ENCODE data around the gene CDKAL1. TPM values are rescaled to one million over a fixed set of nuclear protein-coding genes. Genes with fewer than 3 reads are reported as not detected.

The CDKAL1 gene
- total RNA-seq, 4 donors from 2014 or later: 13.5 to 21.2 (median 17.3) TPM

- no peak overlapping the region for H3K4me3 ChIP-seq
- no peak overlapping the region for H3K27ac ChIP-seq
- 88 to 90% methylated on average over 3 of the region's 3 CpGs for WGBS, 2 donors
- no peaks in the 10 kb centered on the region for H3K27me3 ChIP-seq
- DNase-seq (ENCODE audit: low spot score in 2 of 2): no peak
- peaks cover 0 to 5% (median 0%) of the 10 kb centered on the region in 3 donors for H3K36me3 ChIP-seq
- TF ChIP-seq, protein P1, sequence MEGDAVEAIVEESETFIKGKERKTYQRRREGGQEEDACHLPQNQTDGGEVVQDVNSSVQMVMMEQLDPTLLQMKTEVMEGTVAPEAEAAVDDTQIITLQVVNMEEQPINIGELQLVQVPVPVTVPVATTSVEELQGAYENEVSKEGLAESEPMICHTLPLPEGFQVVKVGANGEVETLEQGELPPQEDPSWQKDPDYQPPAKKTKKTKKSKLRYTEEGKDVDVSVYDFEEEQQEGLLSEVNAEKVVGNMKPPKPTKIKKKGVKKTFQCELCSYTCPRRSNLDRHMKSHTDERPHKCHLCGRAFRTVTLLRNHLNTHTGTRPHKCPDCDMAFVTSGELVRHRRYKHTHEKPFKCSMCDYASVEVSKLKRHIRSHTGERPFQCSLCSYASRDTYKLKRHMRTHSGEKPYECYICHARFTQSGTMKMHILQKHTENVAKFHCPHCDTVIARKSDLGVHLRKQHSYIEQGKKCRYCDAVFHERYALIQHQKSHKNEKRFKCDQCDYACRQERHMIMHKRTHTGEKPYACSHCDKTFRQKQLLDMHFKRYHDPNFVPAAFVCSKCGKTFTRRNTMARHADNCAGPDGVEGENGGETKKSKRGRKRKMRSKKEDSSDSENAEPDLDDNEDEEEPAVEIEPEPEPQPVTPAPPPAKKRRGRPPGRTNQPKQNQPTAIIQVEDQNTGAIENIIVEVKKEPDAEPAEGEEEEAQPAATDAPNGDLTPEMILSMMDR (IDR thresholded peaks at IDR 0.05): no peak
- TF ChIP-seq EP300 (IDR thresholded peaks at IDR 0.05): no peak
- TF ChIP-seq POLR2A (IDR thresholded peaks at IDR 0.05): no peak
- no peaks in the 10 kb centered on the region for H3K4me1 ChIP-seq
- H3K9me3 ChIP-seq: no peaks in the 10 kb centered on the region
These were observed 254.9 kb downstream of the CDKAL1 start for GRCh38 chr6:20789162-20789561.

GRCh38 chr6:20790032-20790791 lies 256.0 kb downstream of the CDKAL1 start:
- DNase-seq (ENCODE audit: low spot score in 2 of 2): no peak

GRCh38 chr6:20791074-20791473 lies 256.8 kb downstream of the CDKAL1 start:
- 93 to 94% methylated on average over 4 of the region's 4 CpGs for WGBS, 2 donors
- Histone ChIP-seq H3K36me3 (peaks cover 0 to 5% (median 0%) of the 10 kb centered on the region in 3 donors), H3K27me3 (no peaks in the 10 kb centered on the region), H3K27ac (no peak overlapping the region), H3K4me1 (no peaks in the 10 kb centered on the region), H3K9me3 (no peaks in the 10 kb centered on the region), H3K4me3 (no peak overlapping the region)
- no peak for DNase-seq (ENCODE audit: low spot score in 2 of 2)
- TF ChIP-seq POLR2A (IDR thresholded peaks at IDR 0.05) (no peak), EP300 (IDR thresholded peaks at IDR 0.05) (no peak)
- TF ChIP-seq, protein P1 (IDR thresholded peaks at IDR 0.05): no peak

More at GRCh38 chr6:20790032-20790791, 256.0 kb downstream of the CDKAL1 start:
- H3K4me3 ChIP-seq: no peak overlapping the region
- no peak overlapping the region for H3K27ac ChIP-seq
- no peaks in the 10 kb centered on the region for H3K27me3 ChIP-seq
- H3K4me1 ChIP-seq: no peaks in the 10 kb centered on the region
- WGBS, 2 donors: 87 to 89% methylated on average over 9 of the region's 9 CpGs
- no peaks in the 10 kb centered on the region for H3K9me3 ChIP-seq
- H3K36me3 ChIP-seq: peaks cover 0 to 5% (median 0%) of the 10 kb centered on the region in 3 donors
- TF ChIP-seq POLR2A (IDR thresholded peaks at IDR 0.05) (no peak), EP300 (IDR thresholded peaks at IDR 0.05) (no peak)
- TF ChIP-seq, protein P1 (IDR thresholded peaks at IDR 0.05): no peak

GRCh38 chr6:20791944-20792343 lies 257.7 kb downstream of the CDKAL1 start:
- H3K4me1 ChIP-seq: no peaks in the 10 kb centered on the region
- H3K27ac ChIP-seq: no peak overlapping the region
- WGBS, 2 donors: 50 to 60% methylated on average over 2 of the region's 2 CpGs
- no peaks in the 10 kb centered on the region for H3K27me3 ChIP-seq
- peaks cover 0 to 5% (median 0%) of the 10 kb centered on the region in 3 donors for H3K36me3 ChIP-seq
- no peak for DNase-seq (ENCODE audit: low spot score in 2 of 2)
- TF ChIP-seq EP300 (IDR thresholded peaks at IDR 0.05) (no peak), POLR2A (IDR thresholded peaks at IDR 0.05) (no peak)
- TF ChIP-seq, protein P1 (IDR thresholded peaks at IDR 0.05): no peak
- H3K4me3 ChIP-seq: no peak overlapping the region
- no peaks in the 10 kb centered on the region for H3K9me3 ChIP-seq

DNA sequence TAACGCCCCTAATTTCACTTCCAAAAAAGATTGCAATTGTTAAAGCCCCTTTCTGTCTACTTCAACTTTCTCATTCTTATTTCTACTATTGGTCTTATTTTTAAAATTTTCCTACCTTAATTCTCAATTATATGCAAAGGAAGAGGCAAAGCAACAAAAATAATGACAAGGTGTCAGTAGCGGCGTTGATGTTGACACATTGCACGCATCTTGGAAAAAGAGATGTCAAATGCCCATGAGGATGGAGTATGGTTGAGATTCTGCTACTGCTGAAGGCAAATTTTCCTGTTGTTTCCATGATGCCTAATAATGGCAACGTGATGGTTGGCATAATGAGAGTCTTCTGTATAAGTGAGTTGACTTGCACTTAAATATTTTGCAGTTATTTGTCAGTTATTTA lies 258.9 kb downstream of the CDKAL1 start:
- TF ChIP-seq, protein P1 (IDR thresholded peaks at IDR 0.05): no peak
- TF ChIP-seq EP300 (IDR thresholded peaks at IDR 0.05): no peak
- TF ChIP-seq POLR2A (IDR thresholded peaks at IDR 0.05): no peak
- Histone ChIP-seq H3K4me1 (no peaks in the 10 kb centered on the region), H3K4me3 (no peak overlapping the region), H3K9me3 (no peaks in the 10 kb centered on the region), H3K36me3 (peaks cover 0 to 9% (median 0%) of the 10 kb centered on the region in 3 donors), H3K27me3 (no peaks in the 10 kb centered on the region), H3K27ac (no peak overlapping the region)
- 76 to 78% methylated on average over 5 of the region's 5 CpGs for WGBS, 2 donors
- DNase-seq (ENCODE audit: low spot score in 2 of 2): no peak

All from tibial nerve (tissue), 4 donors.